NCI-H128 (cell line): ENCODE results near the gene YWHAB.

Experiments
- DNase-seq: peaks from one replicate; lab custom pipeline; 2025; ENCODE audit not compliant: unreplicated experiment; lab: John Stamatoyannopoulos, UW

The YWHAB gene

GRCh38 chr20:44950368-44950767, 64.9 kb downstream of the YWHAB start:
- no peak for DNase-seq

- no peak for DNase-seq
Measured at GRCh38 chr20:44952731-44953130, 67.2 kb downstream of the YWHAB start.

- no peak for DNase-seq
Measured at GRCh38 chr20:44954211-44954610, 68.7 kb downstream of the YWHAB start.

- DNase-seq: no peak
Measured at GRCh38 chr20:44955270-44955669, 69.8 kb downstream of the YWHAB start.

- DNase-seq: no peak
Measured at GRCh38 chr20:44956410-44956809, 70.9 kb downstream of the YWHAB start.
